Activated naive CD4-positive, alpha-beta T cell (primary cell): ENCODE measurements around the gene IRF2BP1.

ENCODE experiments used
- DNase-seq, 4 experiments: peaks; one replicate each; lab custom pipeline; 2025; lab: John Stamatoyannopoulos, UW

The IRF2BP1 gene

GRCh38 chr19:45860359-45861259 is 25.3 kb downstream of the IRF2BP1 start:
- DNase-seq = no peak

GRCh38 chr19:45854167-45854778 is 31.7 kb downstream of the IRF2BP1 start:
- DNase-seq = no peak

- DNase-seq = no peak
Measured at GRCh38 chr19:45852983-45853382, 33.0 kb downstream of the IRF2BP1 start.

- DNase-seq = no peak
Measured at GRCh38 chr19:45852145-45852750, 33.7 kb downstream of the IRF2BP1 start.

- DNase-seq = no peak
Measured at GRCh38 chr19:45848922-45849321, 37.0 kb downstream of the IRF2BP1 start.

GRCh38 chr19:45847663-45848062 is 38.3 kb downstream of the IRF2BP1 start:
- no peak for DNase-seq

- DNase-seq = no peak
Measured at GRCh38 chr19:45842198-45842597, 43.7 kb downstream of the IRF2BP1 start.

- DNase-seq = no peak
Measured at GRCh38 chr19:45834970-45835369, 51.0 kb downstream of the IRF2BP1 start.
